ENCODE data around the gene IMPACT. TPM values are rescaled to one million over a fixed set of nuclear protein-coding genes. Genes with fewer than 3 reads are reported as not detected.

Gene IMPACT, protein sequence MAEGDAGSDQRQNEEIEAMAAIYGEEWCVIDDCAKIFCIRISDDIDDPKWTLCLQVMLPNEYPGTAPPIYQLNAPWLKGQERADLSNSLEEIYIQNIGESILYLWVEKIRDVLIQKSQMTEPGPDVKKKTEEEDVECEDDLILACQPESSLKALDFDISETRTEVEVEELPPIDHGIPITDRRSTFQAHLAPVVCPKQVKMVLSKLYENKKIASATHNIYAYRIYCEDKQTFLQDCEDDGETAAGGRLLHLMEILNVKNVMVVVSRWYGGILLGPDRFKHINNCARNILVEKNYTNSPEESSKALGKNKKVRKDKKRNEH
- 1 to 10 TPM; 6.0 to 6.6 TPM for total RNA-seq

DNA sequence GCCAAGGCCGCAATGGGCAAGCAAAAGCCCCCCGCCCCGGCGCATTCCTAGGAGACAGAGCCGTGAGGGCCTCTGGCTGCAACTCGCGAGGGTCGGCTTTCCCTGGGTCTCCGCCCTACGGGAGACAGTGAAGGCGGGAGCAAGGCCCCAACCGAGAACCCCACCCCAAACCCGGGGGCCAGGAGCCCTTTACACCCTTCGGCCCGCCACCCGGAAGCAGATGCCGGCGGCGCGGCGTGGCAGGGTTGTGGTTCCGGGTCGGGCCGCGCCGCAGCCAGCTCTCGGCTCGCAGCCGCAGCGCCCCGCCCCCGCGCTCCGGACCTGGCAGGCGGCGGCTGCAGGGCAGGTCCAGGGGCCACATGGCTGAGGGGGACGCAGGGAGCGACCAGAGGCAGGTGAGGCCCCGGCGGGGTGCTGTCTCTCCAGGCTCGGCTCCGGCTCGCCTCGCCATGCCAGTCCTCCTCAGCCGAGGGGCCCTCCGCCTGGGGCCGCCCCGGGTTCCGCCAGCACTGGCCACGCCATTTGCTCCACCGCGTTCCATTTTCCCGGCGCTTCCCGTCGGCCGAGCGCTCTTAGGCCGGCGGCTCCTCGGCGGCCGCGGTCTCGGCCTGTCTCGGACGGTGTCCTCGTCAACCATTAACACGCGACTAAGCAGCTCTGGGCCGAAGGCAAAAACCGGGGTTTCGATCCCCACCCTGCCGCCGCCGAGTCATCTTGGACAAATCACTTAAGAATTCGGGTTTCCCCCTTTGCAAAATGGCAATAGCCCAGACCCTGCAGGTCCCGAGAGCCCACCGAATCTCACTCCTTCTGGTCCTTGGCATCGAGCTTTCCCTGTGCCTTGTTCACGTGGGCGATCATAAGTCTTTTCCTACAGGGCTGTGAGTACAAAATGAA, at the start of gene IMPACT:
TSS of gene IMPACT (plus strand) at position 273 of the 897 bp plus-strand sequence. CDS start at position 360, 87 bp downstream.
- Mint-ChIP-seq H3K27ac (peak within 1 kb of the TSS; percentile 75 to 91), H3K4me3 (peak within 1 kb of the TSS; percentile 85), H3K9me3 (no peaks in the 10 kb centered on the region), H3K27me3 (peaks cover 21 to 22% of the 10 kb centered on the region in 2 donors), H3K36me3 (peaks cover 23% of the 10 kb centered on the region), H3K4me1 (ENCODE audit: low read depth in 2 of 2) (peaks cover 14 to 22% of the 10 kb centered on the region in 2 donors)
- ATAC-seq (peak; percentile 94 to 95), DNase-seq (ENCODE audit: low spot score) (peak; percentile 87)

DNA sequence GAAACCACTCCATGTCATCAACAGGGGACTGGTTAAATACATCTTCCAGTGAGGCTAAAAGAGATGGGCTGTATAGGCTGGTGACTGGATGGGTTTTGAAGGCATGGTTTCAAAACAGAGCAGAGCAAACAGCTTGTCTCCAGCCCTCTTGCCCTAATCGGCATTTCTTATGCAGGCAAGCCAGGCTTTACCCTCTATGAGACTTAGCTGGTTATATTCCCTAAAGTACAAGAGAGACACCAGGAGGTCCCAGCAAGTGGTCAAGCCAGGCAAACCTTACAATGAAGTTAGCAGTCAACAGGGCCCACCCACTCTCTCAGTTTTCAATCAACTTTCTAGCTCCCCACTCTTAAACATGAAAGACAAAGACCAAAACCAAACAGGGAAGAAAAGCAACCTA, 47.9 kb upstream of the IMPACT start:
- no peaks in the 10 kb centered on the region for H3K36me3 Mint-ChIP-seq

DNA sequence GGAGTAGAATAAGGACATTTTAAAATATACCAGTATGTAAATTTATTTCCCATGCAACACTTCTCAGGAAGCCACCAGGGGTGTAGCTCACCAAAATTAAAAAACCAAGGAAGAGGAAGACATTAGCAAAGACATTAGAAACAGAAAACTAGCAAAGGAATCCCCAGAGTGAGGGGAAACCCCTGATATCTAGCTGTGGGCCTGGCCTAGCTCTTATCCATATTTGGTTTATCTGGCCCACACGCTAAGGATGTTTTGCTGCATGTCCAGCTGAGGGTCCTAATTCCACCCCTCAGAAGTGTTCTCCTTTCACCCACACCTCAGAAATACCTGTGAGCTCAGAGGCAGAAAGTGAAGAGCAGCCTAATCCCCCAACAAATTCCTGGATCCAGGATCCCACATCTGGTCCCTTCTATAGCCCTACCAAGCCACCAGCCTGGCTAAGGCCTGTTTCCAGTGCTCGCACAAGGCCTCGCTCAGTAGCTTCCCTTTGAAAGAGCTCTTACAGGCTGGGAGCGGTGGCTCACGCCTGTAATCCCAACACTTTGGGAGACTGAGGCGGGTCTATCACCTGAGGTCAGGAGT, 46.2 kb upstream of the IMPACT start:
- no peaks in the 10 kb centered on the region for H3K9me3 Mint-ChIP-seq
- no peak overlapping the region for H3K27ac Mint-ChIP-seq
- DNase-seq (ENCODE audit: low spot score) (no peak), ATAC-seq (no peak)
- peaks cover 0 to 3% of the 10 kb centered on the region in 2 donors for H3K4me1 Mint-ChIP-seq (ENCODE audit: low read depth in 2 of 2)
- H3K27me3 Mint-ChIP-seq, result peaks cover 0 to 6% of the 10 kb centered on the region in 2 donors
- H3K36me3 Mint-ChIP-seq, result no peaks in the 10 kb centered on the region
- H3K4me3 Mint-ChIP-seq, result no peak overlapping the region

More for the DNA sequence above, 47.9 kb upstream of the IMPACT start:
- ATAC-seq, result no peak
- Mint-ChIP-seq H3K27ac (no peak overlapping the region), H3K4me1 (ENCODE audit: low read depth in 2 of 2) (no peaks in the 10 kb centered on the region), H3K27me3 (peaks cover 6 to 7% of the 10 kb centered on the region in 2 donors), H3K4me3 (no peak overlapping the region), H3K9me3 (no peaks in the 10 kb centered on the region)
- no peak for DNase-seq (ENCODE audit: low spot score)

DNA sequence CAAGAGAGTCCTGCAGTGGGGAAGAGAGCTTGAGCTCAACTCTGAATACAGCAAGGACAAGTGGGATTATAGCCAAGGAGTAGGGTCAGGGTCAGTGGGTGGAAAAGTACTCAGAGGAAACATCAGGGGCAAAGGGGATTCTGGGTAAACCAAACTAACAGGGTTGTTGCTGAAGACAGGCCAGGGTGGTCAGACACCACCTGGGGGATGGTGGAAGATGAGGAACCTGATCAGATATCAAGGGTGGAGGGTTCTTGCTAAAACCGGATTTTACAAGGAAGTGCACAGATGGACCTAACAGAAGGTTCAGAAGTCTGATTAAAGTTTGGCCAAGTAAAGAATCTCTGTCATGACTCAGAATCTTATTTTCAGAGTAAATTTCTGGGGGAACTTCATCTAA, 45.3 kb upstream of the IMPACT start:
- no peak for ATAC-seq
- DNase-seq (ENCODE audit: low spot score), result no peak
- Mint-ChIP-seq H3K27me3 (peaks cover 5 to 7% of the 10 kb centered on the region in 2 donors), H3K4me3 (no peak overlapping the region), H3K36me3 (no peaks in the 10 kb centered on the region), H3K27ac (no peak overlapping the region), H3K9me3 (no peaks in the 10 kb centered on the region), H3K4me1 (ENCODE audit: low read depth in 2 of 2) (peaks cover 0 to 3% of the 10 kb centered on the region in 2 donors)

DNA sequence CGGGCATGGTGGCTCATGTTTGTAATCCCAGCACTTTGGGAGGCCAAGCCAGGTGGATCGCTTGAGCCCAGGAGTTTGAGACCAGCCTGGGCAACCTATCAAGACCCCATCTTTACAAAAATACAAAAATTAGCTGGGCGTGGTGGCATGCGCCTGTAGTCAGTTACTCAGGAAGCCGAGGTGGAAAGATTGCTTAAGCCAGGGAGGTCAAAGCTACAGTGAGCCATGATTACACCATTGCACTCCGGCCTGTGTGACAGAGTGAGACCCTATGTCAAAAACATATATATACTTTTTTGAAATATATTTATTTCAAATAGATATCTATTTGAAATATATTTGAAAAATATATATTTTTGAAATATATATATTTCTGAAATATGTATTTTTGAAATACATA, 39.8 kb upstream of the IMPACT start:
- Mint-ChIP-seq H3K4me3 (no peak overlapping the region), H3K36me3 (no peaks in the 10 kb centered on the region), H3K4me1 (ENCODE audit: low read depth in 2 of 2) (peaks cover 0 to 3% of the 10 kb centered on the region in 2 donors), H3K27me3 (peaks cover 5 to 17% of the 10 kb centered on the region in 2 donors), H3K9me3 (no peaks in the 10 kb centered on the region), H3K27ac (no peak overlapping the region)
- ATAC-seq (no peak), DNase-seq (ENCODE audit: low spot score) (no peak)

DNA sequence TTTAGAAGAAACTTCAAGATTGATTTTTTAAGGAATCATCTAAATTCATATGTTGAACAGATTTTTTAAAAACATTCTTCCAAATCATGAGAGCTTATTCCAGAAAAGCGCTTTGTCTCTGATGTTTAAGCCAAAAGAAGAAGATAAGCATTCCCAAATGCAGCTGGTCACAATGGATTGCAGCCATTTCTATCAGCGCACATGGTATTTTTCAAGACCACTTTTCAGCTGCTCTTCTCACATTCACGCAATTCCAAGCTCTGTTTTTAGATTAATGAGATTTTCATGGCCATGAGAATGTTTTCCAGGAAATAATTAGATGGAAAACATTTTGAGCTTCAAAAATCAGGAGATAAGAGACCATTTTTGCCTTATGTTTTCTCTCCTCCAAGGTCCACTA, 37.5 kb upstream of the IMPACT start:
- no peak for ATAC-seq
- Mint-ChIP-seq H3K4me3 (no peak overlapping the region), H3K36me3 (no peaks in the 10 kb centered on the region)

DNA sequence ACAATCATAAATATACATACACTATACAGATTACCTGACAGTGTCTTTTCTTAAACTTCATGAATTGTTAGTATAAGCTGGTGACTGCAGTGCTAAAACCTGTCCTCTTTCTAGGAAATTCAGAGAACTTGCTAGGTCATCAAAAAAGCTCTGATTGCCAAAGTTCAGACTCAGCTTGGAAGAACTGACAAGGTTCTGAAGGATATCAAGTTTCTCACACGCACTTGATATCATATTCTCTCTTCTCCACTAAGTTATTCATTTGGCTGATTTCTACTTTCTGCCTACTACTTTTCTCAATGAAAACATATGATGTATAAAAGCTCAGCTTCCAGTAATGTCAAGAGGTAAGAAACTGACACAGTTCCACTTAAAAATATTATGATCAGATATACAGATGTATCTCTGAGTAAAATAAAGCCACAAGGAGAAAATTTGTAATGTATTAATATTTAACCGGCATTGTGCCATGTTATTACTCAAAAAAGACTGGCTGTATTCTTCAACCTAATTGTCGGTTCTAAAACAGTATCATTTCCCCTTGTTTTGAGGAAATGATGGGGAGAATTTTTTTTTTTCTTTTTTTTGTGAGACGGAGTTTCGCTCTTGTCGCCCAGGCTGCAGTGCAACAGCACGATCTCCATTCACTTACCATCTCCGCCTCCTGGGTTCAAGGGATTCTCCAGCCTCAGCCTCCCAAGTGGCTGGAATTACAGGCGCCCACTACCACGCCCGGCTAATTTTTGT, 31.2 kb upstream of the IMPACT start:
- Mint-ChIP-seq H3K4me1 (ENCODE audit: low read depth in 2 of 2) (peaks cover 9 to 10% of the 10 kb centered on the region in 2 donors), H3K9me3 (no peaks in the 10 kb centered on the region), H3K27ac (no peak overlapping the region), H3K4me3 (no peak overlapping the region), H3K27me3 (peaks cover 0 to 8% of the 10 kb centered on the region in 2 donors), H3K36me3 (no peaks in the 10 kb centered on the region)
- DNase-seq (ENCODE audit: low spot score) (no peak), ATAC-seq (no peak)

More for the DNA sequence above, 37.5 kb upstream of the IMPACT start:
- Mint-ChIP-seq H3K9me3 (no peaks in the 10 kb centered on the region), H3K27me3 (peaks cover 5 to 14% of the 10 kb centered on the region in 2 donors), H3K27ac (no peak overlapping the region), H3K4me1 (ENCODE audit: low read depth in 2 of 2) (peaks cover 0 to under 1% of the 10 kb centered on the region in 2 donors)
- DNase-seq (ENCODE audit: low spot score), result no peak

DNA sequence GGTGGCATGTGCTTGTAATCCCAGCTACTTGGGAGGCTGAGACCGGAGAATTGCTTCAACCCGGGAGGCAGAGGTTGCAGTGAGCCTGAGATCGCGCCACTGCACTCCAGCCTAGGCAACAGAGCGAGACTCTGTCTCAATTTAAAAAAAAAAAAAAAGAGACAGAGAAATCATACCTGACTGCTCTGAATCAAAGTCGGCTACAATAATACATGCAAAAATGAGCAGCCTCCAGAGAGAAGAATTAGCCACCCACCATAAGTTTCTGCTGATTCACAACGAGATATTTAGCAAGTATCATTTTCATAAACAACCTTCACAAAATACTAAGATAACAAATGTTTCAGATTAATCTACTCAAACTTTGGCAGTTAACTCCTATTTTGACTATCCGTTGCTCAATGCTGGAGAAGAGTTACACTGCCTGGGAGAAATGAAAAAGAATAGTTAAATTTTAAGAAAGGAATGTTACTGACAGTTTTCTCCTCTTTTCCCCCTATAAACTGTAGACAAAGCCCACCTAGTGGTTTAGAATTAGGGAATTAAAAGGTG, 30.3 kb upstream of the IMPACT start:
- ATAC-seq, result no peak
- peaks cover 0 to 9% of the 10 kb centered on the region in 2 donors for H3K27me3 Mint-ChIP-seq
- no peak overlapping the region for H3K4me3 Mint-ChIP-seq
- H3K4me1 Mint-ChIP-seq (ENCODE audit: low read depth in 2 of 2), result peaks cover 9 to 10% of the 10 kb centered on the region in 2 donors
- no peaks in the 10 kb centered on the region for H3K36me3 Mint-ChIP-seq
- H3K27ac Mint-ChIP-seq, result no peak overlapping the region
- no peaks in the 10 kb centered on the region for H3K9me3 Mint-ChIP-seq
- DNase-seq (ENCODE audit: low spot score), result no peak

DNA sequence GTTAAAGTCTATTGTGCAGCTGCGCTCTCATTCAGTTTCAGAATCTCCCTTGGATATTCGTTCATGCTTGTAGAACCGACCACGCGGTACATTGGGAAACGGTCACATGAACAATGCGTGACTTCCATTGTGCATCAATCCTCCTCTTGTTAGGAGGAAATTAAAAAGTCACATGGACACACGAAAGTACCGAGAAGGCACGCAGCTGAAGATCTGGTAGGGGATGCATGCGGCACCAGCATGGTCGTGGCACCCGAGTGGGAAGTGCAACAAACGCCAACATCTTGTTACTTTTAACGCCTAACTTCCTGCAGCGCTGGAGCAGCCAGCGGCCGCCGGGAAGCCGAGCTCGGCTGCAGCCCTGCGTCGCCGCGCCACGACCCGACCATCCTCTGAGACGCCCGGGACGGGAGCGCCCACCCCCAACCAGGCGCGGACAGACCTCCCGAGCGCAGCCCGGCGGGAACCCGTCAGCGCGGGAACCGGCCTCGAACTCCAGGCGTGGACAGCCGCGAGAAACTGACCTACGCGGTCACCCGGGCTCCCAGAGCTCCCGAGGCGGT, 29.3 kb upstream of the IMPACT start:
- H3K27me3 Mint-ChIP-seq, result peaks cover 3 to 12% of the 10 kb centered on the region in 2 donors
- peak overlapping the region; percentile 78 for H3K4me3 Mint-ChIP-seq
- ATAC-seq, result peak in 1 of 2 donors; percentile 63
- peaks cover 9 to 10% of the 10 kb centered on the region in 2 donors for H3K4me1 Mint-ChIP-seq (ENCODE audit: low read depth in 2 of 2)
- no peaks in the 10 kb centered on the region for H3K9me3 Mint-ChIP-seq
- H3K36me3 Mint-ChIP-seq, result no peaks in the 10 kb centered on the region
- no peak for DNase-seq (ENCODE audit: low spot score)
- H3K27ac Mint-ChIP-seq, result no peak overlapping the region

DNA sequence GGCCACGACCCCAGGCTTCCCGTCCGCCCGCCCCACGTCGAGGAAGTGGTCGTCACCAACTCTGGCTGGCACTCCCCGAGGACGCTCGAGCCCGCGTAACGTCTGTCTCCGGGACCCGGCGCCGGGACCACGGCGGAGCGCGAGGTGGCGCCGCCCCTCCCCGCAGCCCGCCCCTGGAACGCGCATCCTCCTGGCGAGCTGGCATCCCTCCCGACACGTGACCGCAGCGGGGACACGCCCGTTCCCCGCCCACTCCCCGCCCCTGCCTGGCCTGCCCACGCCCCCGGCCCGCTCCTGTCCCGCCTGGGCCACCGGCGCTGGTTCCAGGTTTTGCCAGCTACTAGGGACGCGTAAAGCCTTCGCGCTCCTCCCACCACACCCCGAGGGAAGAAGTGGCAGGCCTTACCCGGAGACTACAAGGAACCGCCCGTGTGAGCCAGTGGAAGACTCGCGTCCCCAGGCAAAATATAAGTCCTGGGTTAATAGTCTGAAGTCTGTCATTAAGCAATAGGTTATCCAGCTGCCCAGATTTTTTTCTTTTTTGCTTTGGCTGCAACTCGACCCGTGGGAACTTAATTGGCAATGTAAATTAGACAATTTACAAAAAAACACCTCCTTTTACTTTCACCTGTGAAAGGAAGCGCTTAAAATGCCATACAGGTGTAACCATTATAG, 28.6 kb upstream of the IMPACT start, which contains the start of gene OSBPL1A:
TSS of gene OSBPL1A (minus strand) at position 131 of the 675 bp plus-strand sequence. CDS start 20,291 bp downstream, outside the sequence.
- peaks cover 9 to 10% of the 10 kb centered on the region in 2 donors for H3K4me1 Mint-ChIP-seq (ENCODE audit: low read depth in 2 of 2)
- no peaks in the 10 kb centered on the region for H3K36me3 Mint-ChIP-seq
- H3K27ac Mint-ChIP-seq, result no peak within 1 kb of the TSS

DNA sequence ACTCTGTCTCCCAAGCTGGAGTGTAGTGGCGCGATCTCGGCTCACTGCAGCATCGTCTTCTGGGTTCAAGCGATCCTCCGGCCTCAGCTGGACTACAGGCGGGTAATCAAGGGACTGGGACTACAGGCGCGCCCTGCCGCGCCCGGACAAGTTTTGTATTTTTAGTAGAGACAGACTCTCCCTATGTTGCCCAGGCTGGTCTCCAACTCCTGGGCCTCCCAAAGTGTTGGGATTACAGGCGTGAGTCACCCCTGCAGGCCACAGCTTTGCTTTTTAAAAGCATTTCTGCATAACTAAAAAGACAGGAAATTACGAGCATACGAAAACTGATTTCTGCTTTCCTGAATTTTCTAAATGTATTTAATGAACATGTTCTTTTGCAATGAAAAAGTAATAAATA, 27.9 kb upstream of the IMPACT start:
- H3K27me3 Mint-ChIP-seq, result peaks cover 13 to 16% of the 10 kb centered on the region in 2 donors
- H3K36me3 Mint-ChIP-seq, result no peaks in the 10 kb centered on the region
- no peak overlapping the region for H3K27ac Mint-ChIP-seq
- peaks cover 9 to 10% of the 10 kb centered on the region in 2 donors for H3K4me1 Mint-ChIP-seq (ENCODE audit: low read depth in 2 of 2)
- H3K4me3 Mint-ChIP-seq, result peak overlapping the region; percentile 80
- H3K9me3 Mint-ChIP-seq, result no peaks in the 10 kb centered on the region
- DNase-seq (ENCODE audit: low spot score), result no peak
- ATAC-seq, result no peak

More for the DNA sequence above, 28.6 kb upstream of the IMPACT start, which contains the start of gene OSBPL1A:
- Mint-ChIP-seq H3K9me3 (no peaks in the 10 kb centered on the region), H3K27me3 (peaks cover 10 to 16% of the 10 kb centered on the region in 2 donors), H3K4me3 (peak within 1 kb of the TSS; percentile 80)
- peak; percentile 70 for DNase-seq (ENCODE audit: low spot score)
- ATAC-seq, result peak; percentile 93 to 94

DNA sequence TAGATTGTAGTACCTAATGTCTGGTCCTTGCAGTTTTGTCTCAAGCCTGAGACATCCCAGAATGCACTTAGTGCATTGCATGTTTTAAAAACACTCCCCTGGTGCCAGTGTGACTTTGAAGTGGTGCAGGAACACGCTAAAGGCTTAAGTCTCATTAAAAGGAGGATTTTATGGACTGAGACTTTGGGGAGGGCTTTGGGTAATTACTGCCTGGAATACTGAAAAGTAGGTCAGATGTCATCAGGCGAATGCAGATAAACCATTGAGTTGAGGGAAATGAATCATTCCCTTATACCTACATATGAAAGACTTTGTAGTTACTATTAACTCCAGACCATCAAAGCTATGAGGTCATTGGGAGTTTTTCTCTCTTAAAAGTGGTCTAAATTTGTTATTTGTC, 25.9 kb upstream of the IMPACT start:
- peaks cover 19 to 24% of the 10 kb centered on the region in 2 donors for H3K27me3 Mint-ChIP-seq
- no peaks in the 10 kb centered on the region for H3K9me3 Mint-ChIP-seq
- ATAC-seq, result no peak
- no peak overlapping the region for H3K4me3 Mint-ChIP-seq
- H3K27ac Mint-ChIP-seq, result no peak overlapping the region
- no peak for DNase-seq (ENCODE audit: low spot score)
- peaks cover 9 to 10% of the 10 kb centered on the region in 2 donors for H3K4me1 Mint-ChIP-seq (ENCODE audit: low read depth in 2 of 2)
- H3K36me3 Mint-ChIP-seq, result no peaks in the 10 kb centered on the region
